Measurements from ENCODE around the gene HDLBP.

GRCh38 chr2:241317391-241317790 lies 1.9 kb upstream of the HDLBP start:
- TF ChIP-seq POLR2AphosphoS5 (IDR thresholded peaks at IDR 0.05; ENCODE audit: low read depth, low read length) = no peak
- no peak for TF ChIP-seq FOXP2 (optimal IDR thresholded peaks at IDR 0.05; ENCODE audit: borderline replicate concordance, extremely low read depth, extremely low read length, insufficient read depth)
- no peak for TF ChIP-seq REST (IDR thresholded peaks at IDR 0.05; ENCODE audit: insufficient read depth in 1 of 2, low read depth in 2 of 2, low read length in 2 of 2)

Measured in PFSK-1 (cell line).